ENCODE data around the gene ACYP2. TPM values are rescaled to one million over a fixed set of nuclear protein-coding genes. Genes with fewer than 3 reads are reported as not detected.

The ACYP2 gene
- total RNA-seq, 1 donor from 2014 or later: 7.0 TPM

DNA sequence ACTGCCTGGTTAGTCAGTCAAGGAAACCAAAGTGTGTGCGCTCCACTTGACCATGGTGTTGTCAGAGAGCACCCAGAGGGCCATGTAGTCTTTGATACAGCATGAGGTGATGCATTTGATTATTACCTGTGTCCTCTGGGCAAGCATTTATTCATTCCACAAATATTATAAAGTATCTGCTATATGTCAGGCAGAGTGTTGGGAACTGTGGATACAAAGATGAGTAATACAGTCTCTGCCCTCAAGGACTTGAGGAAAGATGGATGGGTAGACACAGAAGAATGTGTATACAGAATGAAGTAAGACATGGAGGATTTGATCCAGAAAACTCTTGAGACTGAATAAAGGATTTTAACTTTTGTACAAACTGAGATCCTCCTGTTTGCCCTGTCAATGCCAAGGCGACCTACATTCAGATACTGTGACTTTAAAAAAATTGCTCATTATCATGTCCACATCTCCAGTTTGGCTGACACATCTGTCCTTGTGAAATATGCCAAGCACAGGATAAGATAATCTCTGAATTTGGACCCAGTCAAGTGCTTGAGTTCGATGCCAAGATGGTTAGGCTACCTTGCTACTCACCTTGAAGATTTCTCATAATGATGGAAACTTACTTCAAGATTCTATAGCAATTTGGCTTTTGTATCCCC is 50.8 kb downstream of the ACYP2 start:
- TF ChIP-seq, protein P1, sequence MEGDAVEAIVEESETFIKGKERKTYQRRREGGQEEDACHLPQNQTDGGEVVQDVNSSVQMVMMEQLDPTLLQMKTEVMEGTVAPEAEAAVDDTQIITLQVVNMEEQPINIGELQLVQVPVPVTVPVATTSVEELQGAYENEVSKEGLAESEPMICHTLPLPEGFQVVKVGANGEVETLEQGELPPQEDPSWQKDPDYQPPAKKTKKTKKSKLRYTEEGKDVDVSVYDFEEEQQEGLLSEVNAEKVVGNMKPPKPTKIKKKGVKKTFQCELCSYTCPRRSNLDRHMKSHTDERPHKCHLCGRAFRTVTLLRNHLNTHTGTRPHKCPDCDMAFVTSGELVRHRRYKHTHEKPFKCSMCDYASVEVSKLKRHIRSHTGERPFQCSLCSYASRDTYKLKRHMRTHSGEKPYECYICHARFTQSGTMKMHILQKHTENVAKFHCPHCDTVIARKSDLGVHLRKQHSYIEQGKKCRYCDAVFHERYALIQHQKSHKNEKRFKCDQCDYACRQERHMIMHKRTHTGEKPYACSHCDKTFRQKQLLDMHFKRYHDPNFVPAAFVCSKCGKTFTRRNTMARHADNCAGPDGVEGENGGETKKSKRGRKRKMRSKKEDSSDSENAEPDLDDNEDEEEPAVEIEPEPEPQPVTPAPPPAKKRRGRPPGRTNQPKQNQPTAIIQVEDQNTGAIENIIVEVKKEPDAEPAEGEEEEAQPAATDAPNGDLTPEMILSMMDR (IDR thresholded peaks at IDR 0.05; ENCODE audit: unreplicated experiment): no peak
- Mint-ChIP-seq H3K27ac (ENCODE audit: unreplicated experiment) (no peak overlapping the region), H3K36me3 (ENCODE audit: low read depth, unreplicated experiment) (no peaks in the 10 kb centered on the region), H3K9me3 (ENCODE audit: unreplicated experiment) (no peaks in the 10 kb centered on the region), H3K27me3 (ENCODE audit: unreplicated experiment) (no peaks in the 10 kb centered on the region), H3K4me1 (ENCODE audit: unreplicated experiment) (no peaks in the 10 kb centered on the region), H3K4me3 (ENCODE audit: unreplicated experiment) (no peak overlapping the region)
- DNase-seq (ENCODE audit: low spot score): no peak

DNA sequence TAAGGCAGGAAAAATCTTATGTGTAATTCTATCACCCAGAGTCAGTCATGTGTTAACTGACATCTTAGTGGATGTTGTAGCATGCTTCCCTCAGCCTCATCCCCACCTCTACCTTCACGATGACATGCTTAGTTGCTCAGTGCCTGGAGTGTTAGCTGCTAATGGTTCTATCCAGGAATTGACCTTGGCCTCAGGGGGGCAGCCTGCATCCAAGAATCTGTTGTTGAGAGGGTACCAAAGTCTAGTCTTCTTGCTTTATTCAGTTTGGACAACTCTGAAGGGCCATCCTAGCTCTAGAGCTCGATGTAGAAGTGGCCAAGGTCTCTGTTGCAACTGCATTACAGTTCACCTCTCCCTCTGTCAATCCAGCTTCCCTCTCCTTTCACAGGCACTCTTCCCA is 61.2 kb downstream of the ACYP2 start:
- Mint-ChIP-seq H3K9me3 (ENCODE audit: unreplicated experiment) (no peaks in the 10 kb centered on the region), H3K36me3 (ENCODE audit: low read depth, unreplicated experiment) (no peaks in the 10 kb centered on the region), H3K4me3 (ENCODE audit: unreplicated experiment) (no peak overlapping the region), H3K27me3 (ENCODE audit: unreplicated experiment) (peaks cover 3% of the 10 kb centered on the region), H3K4me1 (ENCODE audit: unreplicated experiment) (no peaks in the 10 kb centered on the region), H3K27ac (ENCODE audit: unreplicated experiment) (no peak overlapping the region)
- TF ChIP-seq, protein P1 (IDR thresholded peaks at IDR 0.05; ENCODE audit: unreplicated experiment): no peak
- peak; percentile 63 for DNase-seq (ENCODE audit: low spot score)

DNA sequence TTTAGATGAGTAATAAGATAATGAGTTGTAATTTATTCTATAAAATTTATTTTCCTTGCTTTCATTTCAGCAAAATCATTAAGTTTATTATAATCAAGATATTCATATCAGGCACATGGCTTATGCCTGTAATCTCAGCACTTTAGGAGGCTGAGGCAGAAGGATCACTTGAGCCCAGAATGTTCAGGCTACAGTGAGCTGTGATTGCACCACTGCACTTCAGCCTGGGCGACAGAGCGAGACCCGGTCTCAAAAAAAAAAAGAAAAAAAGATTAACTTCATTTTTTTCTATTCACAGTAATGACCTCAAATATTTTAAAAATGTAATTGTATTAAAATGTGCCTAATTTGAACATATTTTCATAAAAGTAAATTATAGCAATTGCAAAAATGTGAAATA is 67.9 kb downstream of the ACYP2 start:
- Mint-ChIP-seq H3K27ac (ENCODE audit: unreplicated experiment) (no peak overlapping the region), H3K27me3 (ENCODE audit: unreplicated experiment) (no peaks in the 10 kb centered on the region), H3K4me1 (ENCODE audit: unreplicated experiment) (no peaks in the 10 kb centered on the region), H3K36me3 (ENCODE audit: low read depth, unreplicated experiment) (no peaks in the 10 kb centered on the region), H3K9me3 (ENCODE audit: unreplicated experiment) (no peaks in the 10 kb centered on the region), H3K4me3 (ENCODE audit: unreplicated experiment) (no peak overlapping the region)
- TF ChIP-seq, protein P1 (IDR thresholded peaks at IDR 0.05; ENCODE audit: unreplicated experiment): no peak
- DNase-seq (ENCODE audit: low spot score): no peak

DNA sequence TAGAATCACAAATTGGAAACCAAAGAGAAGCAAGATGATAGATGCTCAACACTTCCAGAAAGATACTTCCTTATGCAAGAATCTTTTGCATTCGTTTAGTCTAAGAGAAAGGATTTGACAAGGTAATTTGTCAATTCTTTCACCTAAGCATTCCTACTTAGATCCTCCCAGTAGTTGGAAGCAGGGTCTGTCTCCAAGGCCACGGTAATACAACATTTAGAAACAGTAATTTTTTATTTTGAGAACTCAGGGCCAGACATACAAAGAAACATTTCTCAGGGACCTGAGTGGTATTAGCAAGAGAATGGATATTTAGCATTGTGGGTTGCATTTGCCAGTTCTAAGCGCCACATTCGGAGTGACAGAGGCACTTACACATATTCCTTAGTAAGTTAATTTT is 68.6 kb downstream of the ACYP2 start:
- Mint-ChIP-seq H3K27ac (ENCODE audit: unreplicated experiment) (no peak overlapping the region), H3K9me3 (ENCODE audit: unreplicated experiment) (no peaks in the 10 kb centered on the region), H3K4me1 (ENCODE audit: unreplicated experiment) (no peaks in the 10 kb centered on the region), H3K27me3 (ENCODE audit: unreplicated experiment) (no peaks in the 10 kb centered on the region), H3K4me3 (ENCODE audit: unreplicated experiment) (no peak overlapping the region), H3K36me3 (ENCODE audit: low read depth, unreplicated experiment) (no peaks in the 10 kb centered on the region)
- DNase-seq (ENCODE audit: low spot score): no peak
- TF ChIP-seq, protein P1 (IDR thresholded peaks at IDR 0.05; ENCODE audit: unreplicated experiment): no peak

DNA sequence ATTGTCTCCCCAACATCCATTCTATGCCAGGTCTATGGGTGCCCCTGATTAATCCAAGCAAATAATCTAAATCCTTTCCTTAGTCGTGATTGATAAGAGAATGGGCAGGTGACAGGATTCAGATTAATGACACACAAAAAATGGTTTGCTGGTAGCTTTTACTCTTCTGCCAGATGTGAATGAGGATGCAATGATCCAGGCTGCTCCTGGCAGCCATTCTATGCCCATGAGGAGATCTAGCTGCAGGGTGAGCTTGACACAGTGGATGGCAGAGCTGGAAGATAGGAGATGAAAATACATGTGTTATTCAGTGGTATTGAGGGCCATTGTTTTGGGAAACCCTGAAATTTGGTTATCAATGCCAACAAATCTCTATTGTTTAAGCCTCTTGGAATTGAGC is 69.7 kb downstream of the ACYP2 start:
- H3K9me3 Mint-ChIP-seq (ENCODE audit: unreplicated experiment): no peaks in the 10 kb centered on the region
- no peaks in the 10 kb centered on the region for H3K36me3 Mint-ChIP-seq (ENCODE audit: low read depth, unreplicated experiment)
- no peaks in the 10 kb centered on the region for H3K27me3 Mint-ChIP-seq (ENCODE audit: unreplicated experiment)
- no peak for DNase-seq (ENCODE audit: low spot score)
- no peak overlapping the region for H3K27ac Mint-ChIP-seq (ENCODE audit: unreplicated experiment)
- no peaks in the 10 kb centered on the region for H3K4me1 Mint-ChIP-seq (ENCODE audit: unreplicated experiment)
- no peak overlapping the region for H3K4me3 Mint-ChIP-seq (ENCODE audit: unreplicated experiment)
- TF ChIP-seq, protein P1 (IDR thresholded peaks at IDR 0.05; ENCODE audit: unreplicated experiment): no peak

Measured in endothelial cell (in vitro differentiated cells).